Measurements from ENCODE around the gene USB1. TPM values are rescaled to one million over a fixed set of nuclear protein-coding genes. Genes with fewer than 3 reads are reported as not detected.

USB1 gene
- total and polyA plus RNA-seq, 4 donors = 14.7 to 72.7 (median 38.7) TPM

DNA sequence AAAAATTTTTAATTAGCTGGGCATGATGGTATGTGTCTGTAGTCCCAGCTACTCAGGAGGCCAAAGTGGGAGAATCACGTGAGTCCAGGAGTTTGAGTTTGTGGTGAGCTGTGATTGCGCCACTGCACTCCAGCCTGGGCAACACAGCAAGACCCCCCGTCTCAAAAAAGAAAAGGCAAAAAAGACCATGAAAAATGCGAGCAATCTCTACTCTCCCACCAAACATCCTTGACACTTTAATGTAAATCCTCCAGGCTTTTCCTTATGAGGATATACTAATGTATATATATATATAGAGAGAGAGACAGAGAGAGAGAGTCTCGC is 52.4 kb downstream of the USB1 start:
- Histone ChIP-seq H3K27ac (ENCODE audit: low read depth in 1 of 2, low read length in 1 of 2) (no peak overlapping the region), H3K27me3 (ENCODE audit: control insufficient read depth in 3 of 3, insufficient read depth in 3 of 3, low read length in 2 of 3) (no peaks in the 10 kb centered on the region), H3K4me3 (no peak overlapping the region), H3K4me1 (ENCODE audit: control insufficient read depth in 5 of 5, insufficient read depth in 5 of 5, low read length in 5 of 5) (peaks cover 0 to 4% (median 0%) of the 10 kb centered on the region in 5 donors), H3K9ac (ENCODE audit: insufficient read depth in 1 of 2, low read length in 2 of 2) (no peak overlapping the region), H3K9me3 (ENCODE audit: control insufficient read depth in 4 of 4, insufficient read depth in 3 of 4, low read length in 3 of 4) (no peaks in the 10 kb centered on the region), H3K36me3 (ENCODE audit: control insufficient read depth in 4 of 4, insufficient read depth in 4 of 4, low read length in 4 of 4) (no peaks in the 10 kb centered on the region)
- ATAC-seq (ENCODE audit: insufficient read depth, low FRiP score) = no peak
- WGBS, 2 donors = 93 to 94% methylated on average over 5 of the region's 5 CpGs
- no peak for TF ChIP-seq CTCF (IDR thresholded peaks at IDR 0.05; ENCODE audit: control extremely low read depth, extremely low read depth)
- DNase-seq = no peak

DNA sequence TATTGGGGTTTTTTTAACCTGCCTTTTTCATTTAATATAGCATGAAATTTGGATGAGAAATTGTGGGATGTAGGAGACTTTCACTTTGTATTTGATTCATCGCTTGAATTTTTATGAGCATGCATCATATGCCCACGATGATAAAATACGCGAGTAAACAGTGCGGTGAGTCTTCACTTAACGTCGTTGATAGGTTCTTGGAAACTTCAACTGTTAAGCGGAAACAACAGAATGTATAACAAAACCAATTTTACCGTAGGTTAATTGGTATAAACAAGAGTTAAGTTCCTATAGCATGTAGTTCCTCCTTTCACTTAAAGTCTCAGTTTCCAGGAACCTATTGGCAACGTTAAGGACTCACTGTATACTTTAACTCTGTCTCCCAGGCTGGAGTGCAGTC is 53.1 kb downstream of the USB1 start:
- H3K36me3 ChIP-seq (ENCODE audit: control insufficient read depth in 4 of 4, insufficient read depth in 4 of 4, low read length in 4 of 4) = no peaks in the 10 kb centered on the region
- H3K27me3 ChIP-seq (ENCODE audit: control insufficient read depth in 3 of 3, insufficient read depth in 3 of 3, low read length in 2 of 3) = no peaks in the 10 kb centered on the region
- DNase-seq = no peak
- WGBS, 2 donors = 63 to 69% methylated on average over 10 of the region's 10 CpGs
- ATAC-seq (ENCODE audit: insufficient read depth, low FRiP score) = no peak
- H3K9ac ChIP-seq (ENCODE audit: insufficient read depth in 1 of 2, low read length in 2 of 2) = no peak overlapping the region
- H3K27ac ChIP-seq (ENCODE audit: low read depth in 1 of 2, low read length in 1 of 2) = no peak overlapping the region
- H3K9me3 ChIP-seq (ENCODE audit: control insufficient read depth in 4 of 4, insufficient read depth in 3 of 4, low read length in 3 of 4) = no peaks in the 10 kb centered on the region
- H3K4me3 ChIP-seq = no peak overlapping the region
- H3K4me1 ChIP-seq (ENCODE audit: control insufficient read depth in 5 of 5, insufficient read depth in 5 of 5, low read length in 5 of 5) = peaks cover 0 to 2% (median 0%) of the 10 kb centered on the region in 5 donors
- TF ChIP-seq CTCF (IDR thresholded peaks at IDR 0.05; ENCODE audit: control extremely low read depth, extremely low read depth) = no peak

DNA sequence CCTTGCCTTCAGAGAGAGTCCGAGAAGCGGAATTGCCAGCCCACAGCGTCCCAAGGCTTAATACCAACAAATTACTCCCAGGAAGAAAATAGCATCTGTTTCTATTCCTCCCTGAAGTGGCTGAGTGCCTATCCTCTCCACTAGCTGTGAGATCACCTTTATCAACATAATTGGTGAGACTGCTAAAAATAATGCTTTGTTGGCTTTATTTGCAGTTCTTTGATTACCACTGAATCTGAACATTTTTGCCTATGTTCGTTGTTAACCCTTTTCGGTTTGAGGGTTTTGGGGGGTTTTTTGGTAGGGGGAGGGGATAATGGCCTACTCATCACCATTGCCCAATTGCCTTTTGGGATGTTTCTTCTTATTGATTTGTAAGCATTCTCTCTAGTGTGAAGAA is 55.4 kb downstream of the USB1 start:
- Histone ChIP-seq H3K9me3 (ENCODE audit: control insufficient read depth in 4 of 4, insufficient read depth in 3 of 4, low read length in 3 of 4) (no peaks in the 10 kb centered on the region), H3K4me3 (no peak overlapping the region), H3K4me1 (ENCODE audit: control insufficient read depth in 5 of 5, insufficient read depth in 5 of 5, low read length in 5 of 5) (no peaks in the 10 kb centered on the region), H3K36me3 (ENCODE audit: control insufficient read depth in 4 of 4, insufficient read depth in 4 of 4, low read length in 4 of 4) (no peaks in the 10 kb centered on the region), H3K27me3 (ENCODE audit: control insufficient read depth in 3 of 3, insufficient read depth in 3 of 3, low read length in 2 of 3) (no peaks in the 10 kb centered on the region), H3K27ac (ENCODE audit: low read depth in 1 of 2, low read length in 1 of 2) (no peak overlapping the region), H3K9ac (ENCODE audit: insufficient read depth in 1 of 2, low read length in 2 of 2) (no peak overlapping the region)
- 79 to 84% methylated on average over 5 of the region's 5 CpGs for WGBS, 2 donors
- DNase-seq (no peak), ATAC-seq (ENCODE audit: insufficient read depth, low FRiP score) (no peak)
- TF ChIP-seq CTCF (IDR thresholded peaks at IDR 0.05; ENCODE audit: control extremely low read depth, extremely low read depth) = no peak

- 86 to 89% methylated on average over 5 of the region's 5 CpGs for WGBS, 2 donors
- Histone ChIP-seq H3K4me1 (ENCODE audit: control insufficient read depth in 5 of 5, insufficient read depth in 5 of 5, low read length in 5 of 5) (no peaks in the 10 kb centered on the region), H3K9ac (ENCODE audit: insufficient read depth in 1 of 2, low read length in 2 of 2) (no peak overlapping the region), H3K27ac (ENCODE audit: low read depth in 1 of 2, low read length in 1 of 2) (no peak overlapping the region), H3K27me3 (ENCODE audit: control insufficient read depth in 3 of 3, insufficient read depth in 3 of 3, low read length in 2 of 3) (no peaks in the 10 kb centered on the region), H3K9me3 (ENCODE audit: control insufficient read depth in 4 of 4, insufficient read depth in 3 of 4, low read length in 3 of 4) (no peaks in the 10 kb centered on the region), H3K36me3 (ENCODE audit: control insufficient read depth in 4 of 4, insufficient read depth in 4 of 4, low read length in 4 of 4) (no peaks in the 10 kb centered on the region), H3K4me3 (no peak overlapping the region)
- TF ChIP-seq CTCF (IDR thresholded peaks at IDR 0.05; ENCODE audit: control extremely low read depth, extremely low read depth) = no peak
- DNase-seq (no peak), ATAC-seq (ENCODE audit: insufficient read depth, low FRiP score) (no peak)
Observed at GRCh38 chr16:58057121-58057520, 55.9 kb downstream of the USB1 start.
